GM21723 (cell line): ENCODE data around the gene COL4A2.

Source experiments
- ATAC-seq: cut with Tn5 transposase; IDR thresholded peaks from one replicate; pipeline ENCODE4 v1.9.1; 2021; ENCODE audit warnings: mild to moderate bottlenecking, moderate library complexity; ENCODE audit not compliant: unreplicated experiment

COL4A2 gene

DNA sequence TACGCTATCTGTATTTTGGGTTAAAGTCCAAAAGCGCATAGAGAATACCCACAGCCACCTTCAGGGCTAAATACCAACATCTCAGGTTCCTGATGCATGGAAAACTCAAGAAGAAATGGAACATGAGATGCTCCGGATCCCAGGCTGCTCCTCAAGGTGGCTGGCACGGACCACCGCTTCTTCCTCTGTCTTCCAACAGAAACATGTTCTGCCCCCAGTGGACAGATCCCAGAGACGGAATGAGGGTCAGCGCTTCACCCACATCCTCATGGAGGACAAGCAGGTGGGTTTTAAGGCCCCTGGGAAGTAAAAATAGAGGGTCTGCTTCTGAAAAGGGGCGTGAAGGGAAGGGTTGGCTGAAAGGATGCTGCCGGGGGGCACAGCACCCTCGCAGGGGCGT is 17.4 kb upstream of the COL4A2 start:
- no peak for ATAC-seq

DNA sequence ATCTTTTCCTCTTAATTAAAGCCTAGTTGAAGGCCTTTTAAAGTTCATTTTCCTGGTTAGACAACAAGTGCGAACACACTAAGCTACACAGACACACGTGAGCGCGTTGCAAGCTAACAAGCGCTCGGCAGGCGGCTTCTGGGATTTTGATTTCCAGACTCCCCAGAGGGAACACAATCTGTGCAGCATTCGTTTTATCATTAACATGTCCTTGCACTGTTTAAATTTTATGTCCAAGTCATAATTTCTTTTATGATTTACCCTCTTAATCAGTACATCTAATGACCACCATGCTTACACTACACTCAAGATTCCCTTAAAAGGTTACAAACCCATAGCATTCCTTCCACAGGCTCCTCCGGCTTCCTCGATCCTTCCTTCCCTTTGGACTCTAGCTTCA is 16.9 kb upstream of the COL4A2 start:
- no peak for ATAC-seq

DNA sequence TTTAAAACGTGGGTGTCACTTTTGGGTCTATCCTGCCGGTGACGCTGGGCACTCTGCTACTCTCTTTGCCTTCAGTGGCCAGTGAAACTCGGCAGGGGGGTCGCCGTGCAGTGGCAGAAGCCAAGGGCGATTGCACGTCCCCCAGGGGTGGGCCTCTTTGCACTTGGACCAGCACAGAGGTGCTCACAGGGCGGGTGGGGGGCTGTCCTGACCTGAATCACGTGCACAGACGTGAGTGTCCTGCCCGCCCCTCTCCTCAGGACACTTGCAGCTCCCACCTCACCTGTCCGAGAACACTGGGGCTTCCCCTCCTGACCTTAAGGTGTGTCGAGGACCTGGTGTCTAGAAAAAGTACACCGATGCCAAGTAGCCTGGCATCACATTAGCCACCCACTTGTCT is 16.3 kb upstream of the COL4A2 start:
- ATAC-seq, result no peak

DNA sequence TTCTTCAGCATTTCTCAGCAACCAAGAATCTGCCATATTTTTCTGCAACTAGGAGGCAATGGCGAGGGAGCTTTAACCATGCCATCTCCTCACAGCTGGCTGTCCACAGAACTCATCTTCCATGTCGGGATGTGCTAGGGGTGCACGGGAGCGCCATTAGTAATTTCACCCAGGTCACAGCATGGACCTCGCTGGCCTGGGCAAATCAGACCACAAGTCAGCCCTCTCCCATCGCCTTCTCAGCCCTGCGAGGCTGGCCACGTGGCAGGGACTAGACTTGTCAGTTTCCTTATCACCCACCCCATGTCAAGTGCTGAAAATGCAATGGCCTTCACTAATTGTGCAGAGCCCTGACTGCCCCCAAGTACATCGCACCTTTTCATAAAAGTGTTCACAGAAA is 15.8 kb upstream of the COL4A2 start:
- no peak for ATAC-seq

DNA sequence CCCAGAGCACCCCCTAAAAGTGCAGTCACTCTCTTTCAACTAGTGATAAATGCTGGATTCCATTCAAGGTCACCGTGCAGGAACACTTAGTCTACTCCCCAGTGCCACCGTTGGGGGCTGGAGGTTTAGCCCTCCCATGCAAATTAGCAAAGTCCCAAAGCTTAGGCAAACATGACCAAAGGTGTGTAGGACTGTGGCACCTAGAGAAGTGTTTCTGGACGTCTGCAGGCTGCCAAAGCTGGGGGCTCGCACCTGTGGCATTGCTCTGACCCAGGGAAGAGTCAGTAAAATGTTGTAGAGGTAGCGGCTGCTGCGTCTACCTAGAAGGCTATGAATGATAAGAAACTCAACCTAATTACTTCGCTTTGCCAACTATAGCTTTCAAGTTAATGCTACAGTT is 14.0 kb upstream of the COL4A2 start:
- no peak for ATAC-seq

DNA sequence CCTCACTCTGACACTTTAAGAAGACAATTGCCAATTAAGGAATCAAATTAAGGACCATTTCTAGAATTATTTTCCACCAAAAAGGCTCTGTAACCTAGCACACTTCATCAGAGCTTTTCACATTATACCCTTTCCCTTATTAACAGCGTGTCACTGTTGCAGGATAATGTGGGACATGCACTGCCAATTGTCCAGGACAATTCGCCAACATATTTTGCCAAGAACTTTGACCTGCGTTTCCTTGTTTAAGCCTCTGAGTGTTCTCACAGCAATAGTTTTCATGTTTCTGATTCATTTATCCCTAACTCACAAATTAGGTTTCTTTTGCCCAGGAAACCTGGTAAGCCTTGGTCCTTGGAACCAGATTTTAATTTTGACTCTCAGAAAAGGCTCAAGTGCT is 13.4 kb upstream of the COL4A2 start:
- ATAC-seq, result no peak

DNA sequence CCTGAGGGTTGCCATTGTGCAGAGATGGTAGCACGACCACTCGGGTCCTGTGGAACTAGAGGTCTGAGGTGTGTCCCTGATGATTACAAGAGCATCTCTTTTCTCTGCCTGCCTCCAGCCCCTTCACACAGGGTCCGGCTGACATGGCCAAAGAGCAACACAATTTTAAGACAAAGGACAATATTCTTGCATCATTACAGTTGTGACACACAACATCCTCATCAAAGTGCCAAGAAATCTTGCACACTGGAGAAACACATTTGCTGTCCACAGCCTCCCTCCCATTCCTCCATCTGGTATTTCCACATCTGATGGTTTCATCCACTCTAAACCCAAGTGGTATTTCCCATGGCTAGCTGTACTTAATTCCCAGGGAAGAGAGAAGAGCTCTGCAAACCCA is 12.9 kb upstream of the COL4A2 start:
- no peak for ATAC-seq

DNA sequence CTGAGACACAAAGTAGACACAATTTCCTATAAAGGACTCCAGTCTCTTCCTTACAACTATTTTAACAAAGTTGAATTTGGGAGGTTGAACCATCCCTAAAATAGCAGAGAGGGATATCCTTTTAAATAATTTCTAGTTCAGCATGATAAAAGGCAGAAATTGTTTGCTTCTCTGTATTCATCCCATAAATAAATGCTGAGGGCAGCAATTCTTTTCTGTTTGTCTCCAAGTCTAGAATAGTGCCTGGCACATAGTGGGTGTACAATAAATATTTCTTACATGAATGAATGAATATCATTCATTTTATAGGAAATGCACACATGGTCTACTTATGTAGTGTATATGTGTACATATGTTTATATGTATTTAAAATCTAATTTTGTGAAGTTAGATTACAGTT is 12.5 kb upstream of the COL4A2 start:
- no peak for ATAC-seq

DNA sequence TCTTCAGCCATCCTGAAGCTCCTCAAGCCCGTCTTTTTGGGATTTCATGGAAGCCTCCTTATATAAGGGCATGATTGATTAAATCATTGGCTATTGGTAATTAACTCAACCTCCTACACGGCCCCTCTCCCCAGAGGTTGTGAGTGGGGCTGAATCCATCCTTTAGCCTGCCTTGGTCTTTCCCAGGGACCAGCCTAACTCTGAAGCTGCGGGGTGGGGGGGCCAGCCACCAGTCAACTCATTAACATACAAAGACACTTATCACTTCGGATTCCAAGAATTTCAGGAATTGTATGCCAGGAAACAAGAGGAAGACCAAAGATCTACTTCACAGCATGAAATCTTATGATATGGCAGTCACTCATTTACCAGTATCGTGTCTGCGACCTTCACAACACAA is 10.1 kb upstream of the COL4A2 start:
- no peak for ATAC-seq

DNA sequence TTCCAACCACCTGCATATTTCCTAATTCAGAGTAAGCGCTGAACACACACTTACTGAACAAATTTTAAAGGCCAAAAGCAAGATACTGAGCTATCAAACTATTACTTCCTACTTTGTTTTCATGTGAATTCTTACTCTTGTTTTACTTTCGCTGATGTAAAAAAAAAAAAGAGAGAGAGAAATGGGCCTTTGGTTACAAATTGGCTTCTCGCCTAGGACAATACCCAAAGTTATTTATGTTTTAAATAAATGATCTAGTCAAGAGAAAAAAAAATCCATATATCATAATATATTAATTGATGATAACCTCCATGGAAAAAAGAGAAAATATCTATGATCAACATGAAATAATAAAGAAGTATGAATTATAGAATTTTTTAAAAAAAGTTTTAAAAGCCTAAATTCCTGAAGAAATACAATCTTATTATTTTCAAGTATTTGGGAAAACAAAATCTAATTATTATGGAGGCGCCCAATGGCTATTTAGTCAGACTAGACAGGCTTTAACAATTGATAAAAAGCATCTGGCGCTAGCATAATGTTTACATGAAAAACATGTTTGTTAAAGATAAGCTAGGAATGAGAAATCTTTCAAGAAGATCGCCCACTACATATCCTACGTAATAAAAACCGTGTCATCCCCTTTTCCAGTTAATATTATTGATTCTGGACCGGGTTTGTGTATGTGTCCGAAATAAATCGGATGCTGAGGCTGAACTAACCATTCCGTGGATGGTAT is 9.1 kb upstream of the COL4A2 start:
- no peak for ATAC-seq

DNA sequence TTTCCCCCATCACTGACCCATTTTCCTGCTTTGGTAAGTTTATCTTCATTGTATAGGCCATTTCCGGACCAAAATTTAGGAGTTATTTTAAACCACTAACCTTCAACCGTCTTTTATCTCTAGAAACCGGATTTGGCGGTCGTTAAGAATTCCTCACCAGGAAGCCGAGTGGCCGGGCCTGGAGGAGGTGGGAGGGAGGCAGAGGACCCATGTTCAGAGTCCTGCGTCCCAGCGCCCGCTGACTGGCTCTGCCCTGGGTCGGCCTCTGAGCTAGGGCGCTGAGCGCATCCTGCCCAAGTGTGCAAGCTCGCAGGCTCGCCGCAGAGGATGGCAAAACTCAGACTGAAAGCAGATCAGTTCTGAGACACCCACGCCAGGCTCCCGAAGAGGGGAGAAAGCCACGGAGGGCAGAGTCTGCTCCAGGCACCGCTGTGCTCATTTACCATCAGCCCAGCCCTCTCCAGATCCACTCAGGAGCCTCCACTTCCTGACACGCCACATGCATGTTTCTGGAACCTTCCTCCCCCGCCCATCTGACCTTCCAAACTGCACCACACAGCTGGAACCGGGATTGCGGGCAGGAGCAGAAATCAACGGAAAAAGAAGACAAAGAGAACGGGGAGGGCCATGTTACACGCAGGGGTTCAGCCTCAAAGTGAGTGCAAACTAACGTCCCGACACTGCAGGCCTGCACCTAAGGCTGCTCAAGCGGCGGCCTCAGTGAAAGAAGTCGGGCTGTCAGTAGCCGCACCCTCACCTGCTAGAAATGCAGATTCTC is 8.4 kb upstream of the COL4A2 start:
- no peak for ATAC-seq

DNA sequence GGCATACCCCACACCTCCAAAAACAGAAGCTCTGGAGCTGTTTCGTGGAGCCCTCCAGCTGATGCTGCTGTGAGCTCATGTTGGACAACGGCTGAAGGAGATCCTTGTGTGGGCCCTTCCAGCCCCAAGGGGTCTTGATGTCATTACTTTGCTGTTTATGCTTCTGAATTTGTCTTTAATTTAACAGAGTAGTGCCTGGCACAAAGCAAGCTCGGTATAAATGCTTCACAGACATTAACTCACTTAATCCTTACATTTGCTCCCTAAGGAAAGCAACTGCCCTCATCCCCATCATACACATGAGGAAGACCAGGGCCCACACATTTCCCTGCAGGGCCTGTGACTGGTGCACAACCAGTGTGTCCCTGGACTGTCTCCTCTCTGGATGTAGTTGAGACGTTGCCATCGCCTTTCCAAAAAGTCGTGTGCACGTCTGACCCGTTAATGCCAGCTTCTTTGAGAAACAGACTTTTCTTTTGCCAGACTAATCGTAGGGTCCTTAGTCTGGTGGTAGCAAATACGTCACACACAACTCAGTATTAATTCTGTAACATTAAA is 7.7 kb upstream of the COL4A2 start:
- no peak for ATAC-seq

DNA sequence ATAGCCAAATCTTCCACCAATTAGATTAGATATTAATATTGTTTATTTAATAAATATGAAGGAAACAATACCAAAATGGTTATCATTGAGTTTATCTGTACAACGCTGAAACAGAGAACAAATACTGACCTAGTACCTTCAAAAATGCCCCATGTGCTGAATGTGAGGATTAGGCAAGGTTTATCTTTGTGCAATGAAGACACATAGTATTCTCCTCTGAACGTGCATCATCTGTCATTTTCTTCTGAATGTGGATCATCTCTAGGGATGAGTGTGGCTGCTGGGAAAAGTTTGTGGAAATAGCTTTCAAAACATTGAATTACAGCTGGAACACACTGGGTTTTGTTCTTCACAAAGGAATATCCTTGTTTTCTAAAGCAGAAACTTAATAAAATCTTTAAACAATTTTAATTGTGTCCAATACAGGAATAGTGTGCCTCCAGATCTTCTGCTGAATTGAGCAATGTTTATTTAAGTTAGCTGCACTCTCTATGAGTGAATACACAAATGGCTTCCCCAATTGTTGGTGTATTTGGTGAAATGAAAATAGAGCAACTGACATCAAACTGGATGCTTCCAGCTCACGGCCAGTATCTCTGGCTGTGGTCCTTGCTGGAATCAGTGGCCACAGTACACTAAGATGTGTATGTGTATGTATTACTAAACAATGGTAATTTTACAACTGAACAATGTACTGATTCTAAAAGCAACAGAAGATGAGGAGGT is 6.8 kb upstream of the COL4A2 start:
- ATAC-seq, result no peak

DNA sequence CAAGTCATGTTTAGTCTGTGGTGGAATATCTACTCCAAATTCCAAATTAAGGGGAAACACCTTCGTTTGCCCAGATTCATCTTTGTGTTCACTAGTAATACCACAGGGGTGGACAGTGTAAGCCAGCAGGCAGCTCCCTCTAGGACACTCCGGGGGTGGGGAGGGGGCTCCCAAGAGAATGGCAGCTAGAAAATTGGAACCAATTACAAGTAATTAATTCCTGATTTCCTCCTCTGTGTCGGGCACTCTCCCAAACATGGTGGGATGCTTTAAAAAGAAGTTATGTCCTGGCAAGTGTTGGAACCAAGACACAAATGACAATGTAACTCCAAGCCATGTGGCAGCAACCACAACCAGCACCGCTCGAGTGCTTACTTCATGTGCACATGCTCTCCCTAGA is 6.0 kb upstream of the COL4A2 start:
- ATAC-seq, result no peak

DNA sequence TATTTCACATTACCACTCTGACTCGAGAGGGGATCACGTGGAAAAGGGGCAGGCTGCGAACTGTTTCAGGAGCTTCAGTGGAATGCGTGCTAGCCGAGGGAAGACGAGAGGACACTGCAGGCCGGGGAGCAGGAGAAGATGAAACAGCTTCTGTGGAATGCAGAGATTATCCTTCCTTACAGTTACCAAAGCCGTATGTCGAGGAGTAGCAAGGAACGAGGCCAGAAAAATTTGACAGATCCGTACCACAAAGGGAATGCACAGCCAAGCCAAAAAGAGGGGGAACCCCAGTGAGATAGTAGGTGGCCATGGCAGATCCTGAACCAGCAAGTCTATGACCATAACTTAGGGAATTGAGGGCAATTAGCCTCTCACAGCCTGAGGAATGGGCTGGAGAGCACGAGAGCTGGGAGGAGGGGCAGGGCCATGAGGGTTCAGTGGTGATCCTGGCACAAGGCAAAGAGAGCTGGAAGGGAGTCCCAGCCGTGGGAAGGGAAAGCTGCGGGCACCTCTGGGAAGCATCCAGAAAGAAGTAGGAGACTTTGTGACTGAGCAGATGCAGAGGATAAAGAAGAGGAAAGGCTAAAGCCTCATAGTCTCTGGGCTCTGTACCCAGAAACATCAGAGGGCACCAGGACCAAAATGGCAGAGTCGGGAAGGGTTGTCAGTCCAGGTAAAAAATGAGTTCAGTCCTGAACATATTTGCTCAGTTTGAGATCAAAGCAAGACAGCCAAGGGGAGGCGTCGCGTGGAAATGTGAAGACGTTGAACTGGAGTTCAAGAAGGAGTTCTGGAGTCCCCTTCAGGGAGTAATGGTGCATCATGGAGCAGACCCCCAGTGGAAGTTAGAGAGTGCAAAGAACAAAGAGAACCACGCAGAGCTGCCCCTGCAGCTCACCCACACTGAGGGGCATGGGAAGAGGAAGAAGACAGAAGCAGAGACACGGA is 5.2 kb upstream of the COL4A2 start:
- ATAC-seq, result no peak

DNA sequence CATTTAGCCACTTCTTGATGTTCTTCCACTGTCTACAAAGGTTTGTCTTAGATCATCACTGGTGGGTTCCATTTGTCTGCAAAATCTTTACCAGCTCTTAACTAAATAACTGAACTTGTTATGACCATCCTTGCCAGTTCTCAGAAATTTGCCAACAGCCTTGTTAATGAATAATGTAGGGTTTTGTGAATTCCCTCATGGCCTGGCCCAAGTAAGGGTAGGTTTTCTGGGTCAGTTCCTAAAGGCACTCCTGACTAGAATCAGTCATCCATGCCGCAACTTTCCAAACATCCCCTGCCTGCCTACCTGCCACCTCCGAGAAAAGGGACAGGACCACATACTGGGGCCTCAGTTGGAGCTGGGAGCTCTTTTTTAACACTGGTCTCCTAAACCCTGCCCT is 4.1 kb upstream of the COL4A2 start:
- no peak for ATAC-seq

DNA sequence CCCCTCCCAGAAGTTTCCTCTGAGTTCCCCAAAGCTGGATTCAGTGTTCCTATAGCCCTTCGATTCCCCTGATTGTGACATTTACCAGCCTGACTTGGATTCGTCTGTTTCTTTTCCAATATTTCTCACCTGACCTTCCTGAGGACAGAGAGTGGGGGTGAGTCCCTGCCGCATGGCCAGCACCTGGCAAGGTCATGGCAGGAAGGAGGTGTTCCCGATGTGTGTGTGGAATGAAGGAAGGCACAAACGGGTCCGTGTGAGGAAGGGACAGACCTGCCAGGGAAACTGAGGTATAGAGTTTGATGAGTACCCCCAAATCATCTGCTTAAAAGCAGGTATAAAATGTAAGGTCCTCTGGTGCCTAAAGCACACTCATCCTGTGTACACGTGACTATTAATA is 3.4 kb upstream of the COL4A2 start:
- ATAC-seq, result no peak

DNA sequence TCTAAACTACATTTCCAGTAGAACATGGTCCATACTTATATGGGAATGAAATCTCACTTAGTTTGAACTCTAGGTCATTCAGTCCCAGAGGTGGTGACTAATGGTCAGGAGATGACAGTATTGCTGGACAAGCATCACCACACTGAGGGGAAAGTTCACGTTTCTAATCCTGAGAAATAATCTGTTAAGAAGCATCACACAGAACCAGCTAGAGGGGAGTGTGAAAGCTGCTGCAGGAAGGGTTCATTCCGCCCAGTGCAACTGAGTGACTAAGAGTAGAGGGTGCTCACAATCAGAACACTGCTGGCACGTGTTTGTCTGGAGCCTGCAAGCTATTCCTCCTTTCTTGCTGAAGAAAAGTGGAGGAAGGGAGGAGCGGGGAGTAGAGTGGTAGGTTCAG is 2.8 kb upstream of the COL4A2 start:
- ATAC-seq, result no peak

DNA sequence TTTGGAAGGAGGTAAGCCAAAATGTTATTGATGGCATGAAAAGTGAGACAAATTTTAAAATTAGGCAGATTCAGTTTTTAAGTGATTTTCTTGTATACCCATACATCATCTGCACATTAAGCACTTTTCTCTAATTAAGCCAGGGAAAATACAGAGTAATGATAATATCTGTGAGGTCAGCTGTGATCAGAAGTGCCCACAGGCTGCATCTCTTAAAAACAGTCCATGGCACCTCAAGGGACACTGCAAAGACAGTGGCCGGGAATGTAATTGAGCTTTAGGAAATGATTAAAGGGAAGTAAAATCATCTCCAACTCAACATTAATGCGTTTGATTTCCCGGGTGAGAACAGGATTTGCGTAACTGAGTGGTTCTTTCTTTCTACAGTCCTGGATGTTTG is 2.1 kb upstream of the COL4A2 start:
- no peak for ATAC-seq

DNA sequence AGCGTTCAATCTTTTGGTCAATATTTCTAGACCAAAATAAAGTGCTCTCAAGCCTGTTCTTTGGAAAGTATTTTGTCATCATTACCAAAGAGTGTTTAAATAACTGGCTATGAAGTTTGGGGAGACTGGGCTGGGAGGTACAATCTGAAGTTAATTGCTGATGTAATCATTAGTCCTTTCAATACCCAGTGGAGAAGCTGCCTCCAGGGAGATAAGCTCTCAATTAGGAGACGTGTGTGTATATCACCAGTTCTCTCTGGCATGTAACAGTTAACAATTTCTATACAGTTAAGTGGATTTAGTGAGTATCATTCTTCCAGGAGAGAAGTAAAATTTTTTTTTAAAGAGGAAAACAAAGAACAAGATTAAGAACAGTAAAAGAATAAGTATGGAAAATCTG is 1.5 kb upstream of the COL4A2 start:
- ATAC-seq, result no peak

DNA sequence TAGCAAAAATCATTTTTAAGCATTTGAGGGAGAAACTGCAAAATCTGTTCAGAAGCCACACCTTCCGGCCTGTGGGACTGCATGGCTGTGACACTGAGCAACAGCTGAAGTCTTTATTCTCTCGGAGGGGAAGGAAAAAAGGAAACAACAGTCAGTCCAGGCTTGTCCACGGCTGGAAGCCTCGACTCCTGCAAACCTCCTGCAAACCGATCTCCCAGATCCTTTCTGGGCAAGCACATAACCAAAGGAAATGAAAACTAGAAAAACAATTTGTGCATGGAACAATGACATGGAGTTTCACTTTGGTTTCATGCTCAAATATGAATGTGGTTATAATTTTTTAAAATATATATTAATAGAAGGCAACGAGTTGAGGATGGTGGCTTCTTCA is 1.1 kb upstream of the COL4A2 start:
- no peak for ATAC-seq
